Naive thymus-derived CD8-positive, alpha-beta T cell (primary cell): ENCODE measurements around the gene CNTNAP2. TPM values are rescaled to one million over a fixed set of nuclear protein-coding genes. Genes with fewer than 3 reads are reported as not detected.
"Not testable (repeated sequence)": the region's sequence is repeated elsewhere in the genome, so short reads cannot be mapped to it uniquely, and the experiment has no call there.

Experiments used
- ATAC-seq, 2 donors: fragments of 150-1000 bp; cut with Tn5 transposase in 1 of 2; sonication (Bioruptor Pico), chemical (Tn5 transposase) in 1 of 2; 1 replicate in 1 of 2; 2 replicates in 1 of 2; pipeline ENCODE4 v1.10.0; 2021; ENCODE audit warnings: mild to moderate bottlenecking in 2 of 2, moderate library complexity in 2 of 2
- POLR2A ChIA-PET: fragments of 350-600 bp; sonication (Branson Sonifier 250); formaldehyde crosslinking; loops from one replicate; lab custom pipeline; 2021; ENCODE audit warnings: antibody characterized with exemption; lab: Charles Lee
- DNase-seq, 10 donors: peaks; one replicate each; pipeline versions ENCODE4 v3.0.0 to v3.0.0-alpha.2; 2020 to 2022
- H3K27ac Mint-ChIP-seq, 10 donors: one replicate each; pipeline ENCODE4 v1.8.0; 2020 to 2022; ENCODE audit warnings: mild to moderate bottlenecking in 10 of 10, mixed read lengths in 10 of 10, moderate library complexity in 4 of 10, inconsistent platforms in 1 of 10
- H3K27me3 Mint-ChIP-seq, 5 donors: one replicate each; pipeline ENCODE4 v1.8.0; 2021 to 2022; ENCODE audit warnings: mixed read lengths in 5 of 5
- H3K36me3 Mint-ChIP-seq, 3 donors: one replicate each; pipeline ENCODE4 v1.8.0; 2020 to 2022; ENCODE audit warnings: mixed read lengths in 3 of 3, mild to moderate bottlenecking in 2 of 3, inconsistent platforms in 1 of 3
- H3K4me1 Mint-ChIP-seq, 4 donors: one replicate each; pipeline ENCODE4 v1.8.0; 2021 to 2022; ENCODE audit warnings: mixed read lengths in 4 of 4
- H3K4me3 Mint-ChIP-seq, 10 donors: one replicate each; pipeline ENCODE4 v1.8.0; 2020 to 2022; ENCODE audit warnings: mild to moderate bottlenecking in 10 of 10, mixed read lengths in 10 of 10, moderate library complexity in 6 of 10, inconsistent platforms in 1 of 10
- H3K9me3 Mint-ChIP-seq, 9 donors: one replicate each; pipeline ENCODE4 v1.8.0; 2020 to 2022; ENCODE audit warnings: mixed read lengths in 9 of 9, mild to moderate bottlenecking in 3 of 9, inconsistent platforms in 1 of 9, moderate library complexity in 1 of 9
- polyA plus RNA-seq, 3 donors: library from polyadenylated mRNA; unstranded; fragments of 300-500 nt; fragmentation: Illumina TruSeq; gene quantifications; one replicate each; pipeline ENCODE4 v1.2.3, GENCODE V29; 2021
- total RNA-seq, 8 experiments: library from RNA in 2 of 8; stranded (reverse) in 2 of 8; gene quantifications; one replicate each; pipeline ENCODE4 v1.2.3 and lab custom pipeline; 2021 to 2026

CNTNAP2 gene
- total and polyA plus RNA-seq, 5 experiments from 2014 or later = 0.12 to 1.5 (median 0.71) TPM; not detected in 1

DNA sequence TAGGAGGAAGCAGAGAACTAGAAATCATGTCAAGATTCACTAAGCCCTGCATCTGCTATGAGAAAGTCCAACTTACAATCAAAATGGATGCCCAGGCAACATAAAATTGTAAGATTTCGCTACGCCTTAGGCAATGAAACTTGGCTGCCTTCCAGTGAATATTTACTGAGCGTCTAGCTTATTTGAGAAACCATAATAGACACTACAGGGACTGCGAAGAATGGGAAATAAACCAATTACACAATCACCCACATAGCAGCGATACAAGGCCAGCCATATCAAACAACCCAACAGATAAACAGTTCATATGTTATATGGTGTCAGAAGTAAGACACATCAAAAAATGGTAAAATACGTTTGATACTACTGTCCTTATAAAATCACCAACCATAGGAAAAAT is 1928.9 kb downstream of the CNTNAP2 start:
- DNase-seq (no peak), ATAC-seq (no peak)
- no peaks in the 10 kb centered on the region for H3K4me1 Mint-ChIP-seq
- H3K4me3 Mint-ChIP-seq = no peak overlapping the region
- H3K36me3 Mint-ChIP-seq = no peaks in the 10 kb centered on the region
- peaks cover 0 to 7% (median 0%) of the 10 kb centered on the region in 5 donors for H3K27me3 Mint-ChIP-seq
- peaks cover 0 to 6% (median 0%) of the 10 kb centered on the region in 9 donors for H3K9me3 Mint-ChIP-seq
- H3K27ac Mint-ChIP-seq = peak overlapping the region in 1 of 10 donors; percentile 40
- POLR2A ChIA-PET = no interaction called here

- POLR2A ChIA-PET = no interaction called here
- no peaks in the 10 kb centered on the region for H3K4me1 Mint-ChIP-seq
- DNase-seq = no peak
- peaks cover 0 to 7% (median 0%) of the 10 kb centered on the region in 5 donors for H3K27me3 Mint-ChIP-seq
- no peak for ATAC-seq
- no peak overlapping the region for H3K4me3 Mint-ChIP-seq
- no peak overlapping the region for H3K27ac Mint-ChIP-seq
- H3K36me3 Mint-ChIP-seq = no peaks in the 10 kb centered on the region
- peaks cover 0 to 6% (median 0%) of the 10 kb centered on the region in 9 donors for H3K9me3 Mint-ChIP-seq
These were observed 1932.5 kb downstream of the CNTNAP2 start for GRCh38 chr7:148049068-148049467.

GRCh38 chr7:148050492-148051158 is 1934.0 kb downstream of the CNTNAP2 start:
- no peak for DNase-seq
- Mint-ChIP-seq H3K27me3 (peaks cover 0 to 2% (median 0%) of the 10 kb centered on the region in 5 donors), H3K27ac (no peak overlapping the region), H3K9me3 (peaks cover 0 to 6% (median 0%) of the 10 kb centered on the region in 9 donors), H3K4me1 (no peaks in the 10 kb centered on the region), H3K4me3 (no peak overlapping the region), H3K36me3 (no peaks in the 10 kb centered on the region)
- POLR2A ChIA-PET = no interaction called here
- ATAC-seq = no peak

GRCh38 chr7:148056406-148056805 is 1939.8 kb downstream of the CNTNAP2 start:
- Mint-ChIP-seq H3K4me1 (peaks cover 0 to 3% (median 0%) of the 10 kb centered on the region in 4 donors), H3K27ac (no peak overlapping the region), H3K36me3 (no peaks in the 10 kb centered on the region), H3K27me3 (peaks cover 0 to 2% (median 0%) of the 10 kb centered on the region in 5 donors), H3K9me3 (no peaks in the 10 kb centered on the region), H3K4me3 (no peak overlapping the region)
- DNase-seq = no peak
- no peak for ATAC-seq
- POLR2A ChIA-PET = no interaction called here

DNA sequence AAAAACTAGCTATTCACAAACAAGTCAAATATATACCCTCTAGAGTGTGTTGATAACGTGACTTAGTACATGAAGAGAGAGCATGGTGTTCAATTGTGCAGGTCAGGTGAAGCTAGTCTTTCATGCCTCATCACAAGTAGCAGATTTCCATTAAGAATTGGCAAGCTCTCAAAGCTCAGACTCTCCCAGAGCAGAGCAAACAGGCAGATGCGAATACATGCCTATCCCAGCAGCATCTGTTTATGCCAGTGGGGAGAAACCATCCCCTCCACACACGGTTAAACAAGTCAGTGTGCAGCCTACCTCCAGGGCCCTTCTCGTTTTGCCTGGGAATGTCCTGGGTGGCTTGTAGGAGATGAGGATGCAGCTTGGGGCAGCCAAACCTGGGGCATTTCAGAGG is 1941.5 kb downstream of the CNTNAP2 start:
- peaks cover 0 to 3% (median 0%) of the 10 kb centered on the region in 4 donors for H3K4me1 Mint-ChIP-seq
- DNase-seq = no peak
- no peak overlapping the region for H3K4me3 Mint-ChIP-seq
- peaks cover 0 to 2% (median 0%) of the 10 kb centered on the region in 5 donors for H3K27me3 Mint-ChIP-seq
- no peaks in the 10 kb centered on the region for H3K36me3 Mint-ChIP-seq
- H3K9me3 Mint-ChIP-seq = peaks cover 0 to 1% (median 0%) of the 10 kb centered on the region in 9 donors
- no peak overlapping the region for H3K27ac Mint-ChIP-seq
- POLR2A ChIA-PET = no interaction called here
- ATAC-seq = no peak

DNA sequence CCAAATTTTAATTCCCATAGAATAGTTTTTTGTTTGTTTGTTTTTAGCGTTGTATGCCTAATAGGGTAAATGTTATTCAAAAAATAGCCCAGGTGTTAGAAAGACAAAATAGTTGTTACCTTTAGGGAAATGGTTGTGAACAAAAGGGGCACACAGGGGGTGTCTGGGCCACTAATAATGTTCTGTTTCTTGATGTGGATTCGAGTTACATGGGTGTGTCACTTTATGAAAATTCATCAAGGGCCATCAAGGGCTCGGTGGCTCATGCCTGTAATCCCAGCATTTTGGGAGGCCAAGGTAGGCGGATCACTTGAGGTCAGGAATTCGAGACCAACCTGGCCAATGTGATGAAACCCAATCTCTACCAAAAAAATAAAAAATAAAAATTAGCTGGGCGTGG is 1942.2 kb downstream of the CNTNAP2 start:
- Mint-ChIP-seq H3K9me3 (peaks cover 0 to 7% (median 0%) of the 10 kb centered on the region in 9 donors), H3K4me1 (peaks cover 0 to 3% (median 0%) of the 10 kb centered on the region in 4 donors), H3K36me3 (no peaks in the 10 kb centered on the region), H3K27me3 (peaks cover 0 to 2% (median 0%) of the 10 kb centered on the region in 5 donors), H3K27ac (no peak overlapping the region), H3K4me3 (no peak overlapping the region)
- no peak for ATAC-seq
- POLR2A ChIA-PET = no interaction called here
- no peak for DNase-seq

- no peak for DNase-seq
- POLR2A ChIA-PET = no interaction called here
- Mint-ChIP-seq H3K36me3 (no peaks in the 10 kb centered on the region), H3K9me3 (peaks cover 0 to 25% (median 4%) of the 10 kb centered on the region in 9 donors), H3K4me3 (no peak overlapping the region), H3K27ac (no peak overlapping the region), H3K27me3 (no peaks in the 10 kb centered on the region), H3K4me1 (peaks cover 0 to 3% (median 0%) of the 10 kb centered on the region in 4 donors)
- ATAC-seq = no peak
These were observed 1944.1 kb downstream of the CNTNAP2 start for GRCh38 chr7:148060724-148061123.

DNA sequence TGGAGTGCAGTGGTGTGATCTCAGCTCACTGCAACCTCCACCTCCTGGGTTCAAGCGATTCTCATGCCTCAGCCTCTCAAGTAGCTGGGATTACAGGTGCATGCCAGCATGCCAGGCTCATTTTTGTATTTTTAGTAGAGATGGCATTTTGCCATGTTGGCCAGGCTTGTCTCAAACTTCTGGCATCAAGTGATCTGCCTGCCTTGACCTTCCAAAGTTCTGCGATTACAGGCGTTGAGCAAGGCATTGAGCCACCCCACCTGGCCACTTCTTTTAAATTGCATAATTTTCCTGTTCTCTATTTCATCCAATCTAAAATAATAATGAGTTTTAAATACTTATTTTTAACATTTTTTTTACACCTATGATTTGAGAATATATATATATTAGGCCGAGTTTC is 1961.5 kb downstream of the CNTNAP2 start:
- H3K4me3 Mint-ChIP-seq, H3K9me3 Mint-ChIP-seq, H3K4me1 Mint-ChIP-seq, H3K27ac Mint-ChIP-seq, DNase-seq, H3K27me3 Mint-ChIP-seq, POLR2A ChIA-PET, H3K36me3 Mint-ChIP-seq, ATAC-seq: not testable (repeated sequence)

DNA sequence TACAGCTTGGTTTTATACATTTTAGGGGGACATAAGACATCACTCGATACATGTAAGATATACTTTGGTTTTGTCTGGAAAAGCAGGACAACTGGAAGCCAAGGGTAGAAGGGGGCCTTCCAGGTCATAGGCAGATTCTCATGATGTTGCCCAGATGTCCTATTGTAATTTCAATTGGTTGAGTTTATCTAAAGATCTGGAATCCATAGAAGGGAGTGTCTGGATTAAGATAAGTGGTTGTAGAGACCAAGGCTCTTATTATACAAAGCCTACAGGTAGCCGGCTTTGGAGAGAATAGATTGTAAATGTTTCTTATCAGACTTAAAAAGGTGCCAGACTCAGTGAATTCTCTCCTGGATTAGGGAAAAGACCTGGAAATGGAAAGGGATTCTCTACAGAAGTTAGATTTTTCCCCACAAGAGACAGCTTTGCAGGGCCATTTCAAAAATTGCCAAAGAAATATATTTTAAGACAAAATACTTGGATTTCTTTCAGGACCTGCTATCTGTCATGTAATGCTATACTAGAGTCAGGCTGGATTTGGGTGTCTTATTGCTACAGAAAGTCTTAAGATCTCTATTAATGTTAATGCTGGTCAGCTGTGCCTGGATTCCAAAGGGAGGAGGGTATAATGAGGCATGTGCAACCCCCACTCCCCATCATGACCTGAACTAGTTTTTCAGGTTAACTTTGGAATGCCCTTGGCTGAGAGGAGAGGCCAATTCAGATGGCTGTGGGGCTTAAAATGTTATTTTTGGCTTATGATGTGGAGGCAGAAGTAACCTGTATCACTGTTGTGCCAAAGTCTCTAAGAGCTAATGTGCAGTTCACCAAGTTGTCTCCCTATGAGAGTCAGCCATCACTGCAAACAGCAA is 1962.8 kb downstream of the CNTNAP2 start:
- Mint-ChIP-seq H3K9me3 (no peaks in the 10 kb centered on the region), H3K36me3 (no peaks in the 10 kb centered on the region), H3K27ac (no peak overlapping the region), H3K4me1 (no peaks in the 10 kb centered on the region), H3K27me3 (peaks cover 0 to 10% (median 3%) of the 10 kb centered on the region in 5 donors), H3K4me3 (no peak overlapping the region)
- DNase-seq = no peak
- POLR2A ChIA-PET = no interaction called here
- ATAC-seq = no peak

- no peak overlapping the region for H3K27ac Mint-ChIP-seq
- peaks cover 0 to 5% (median 0%) of the 10 kb centered on the region in 3 donors for H3K36me3 Mint-ChIP-seq
- POLR2A ChIA-PET = no interaction called here
- no peak for ATAC-seq
- H3K9me3 Mint-ChIP-seq = peaks cover 0 to 6% (median 0%) of the 10 kb centered on the region in 9 donors
- H3K4me1 Mint-ChIP-seq = no peaks in the 10 kb centered on the region
- DNase-seq = no peak
- peaks cover 3 to 17% (median 12%) of the 10 kb centered on the region in 5 donors for H3K27me3 Mint-ChIP-seq
- no peak overlapping the region for H3K4me3 Mint-ChIP-seq
These were observed 1966.8 kb downstream of the CNTNAP2 start for GRCh38 chr7:148083448-148083847.

- H3K27me3 Mint-ChIP-seq = peaks cover 3 to 19% (median 12%) of the 10 kb centered on the region in 5 donors
- H3K4me1 Mint-ChIP-seq = no peaks in the 10 kb centered on the region
- no peak overlapping the region for H3K4me3 Mint-ChIP-seq
- POLR2A ChIA-PET = no interaction called here
- DNase-seq (no peak), ATAC-seq (no peak)
- H3K36me3 Mint-ChIP-seq = peaks cover 0 to 5% (median 0%) of the 10 kb centered on the region in 3 donors
- peaks cover 0 to 13% (median 0%) of the 10 kb centered on the region in 9 donors for H3K9me3 Mint-ChIP-seq
- H3K27ac Mint-ChIP-seq = no peak overlapping the region
These were observed 1967.5 kb downstream of the CNTNAP2 start for GRCh38 chr7:148084138-148084537.

DNA sequence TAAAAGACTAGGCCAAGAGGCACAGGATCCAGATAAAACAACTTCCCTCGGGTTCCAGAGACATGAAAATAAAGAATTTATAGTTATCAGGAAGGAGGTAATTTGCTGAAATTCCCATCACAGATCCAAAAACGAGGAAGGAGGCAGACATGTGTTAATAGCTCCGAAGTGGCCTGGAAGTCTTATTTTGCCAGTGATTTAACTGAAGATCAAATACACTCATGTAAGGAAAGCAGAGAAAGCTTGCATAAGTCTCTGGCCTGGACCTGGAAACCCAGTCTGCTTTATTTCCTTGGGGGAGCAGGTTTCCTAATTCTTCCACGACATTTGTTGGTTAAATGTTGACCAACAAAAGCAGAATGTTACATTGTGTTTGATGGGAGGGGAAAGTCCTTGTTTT is 1975.3 kb downstream of the CNTNAP2 start:
- Mint-ChIP-seq H3K4me3 (no peak overlapping the region), H3K27me3 (peaks cover 2 to 28% (median 11%) of the 10 kb centered on the region in 5 donors), H3K27ac (no peak overlapping the region), H3K9me3 (peaks cover 0 to 13% (median 0%) of the 10 kb centered on the region in 9 donors), H3K36me3 (peaks cover 0 to 5% (median 0%) of the 10 kb centered on the region in 3 donors), H3K4me1 (no peaks in the 10 kb centered on the region)
- no peak for ATAC-seq
- no peak for DNase-seq
- POLR2A ChIA-PET = no interaction called here
